HG03342 (cell line): ENCODE results near the gene ETF1.

Experiments
- ATAC-seq: cut with Tn5 transposase; IDR thresholded peaks from one replicate; pipeline ENCODE4 v1.9.1; 2021; ENCODE audit warnings: mild to moderate bottlenecking, moderate library complexity; ENCODE audit not compliant: unreplicated experiment

ETF1 gene

DNA sequence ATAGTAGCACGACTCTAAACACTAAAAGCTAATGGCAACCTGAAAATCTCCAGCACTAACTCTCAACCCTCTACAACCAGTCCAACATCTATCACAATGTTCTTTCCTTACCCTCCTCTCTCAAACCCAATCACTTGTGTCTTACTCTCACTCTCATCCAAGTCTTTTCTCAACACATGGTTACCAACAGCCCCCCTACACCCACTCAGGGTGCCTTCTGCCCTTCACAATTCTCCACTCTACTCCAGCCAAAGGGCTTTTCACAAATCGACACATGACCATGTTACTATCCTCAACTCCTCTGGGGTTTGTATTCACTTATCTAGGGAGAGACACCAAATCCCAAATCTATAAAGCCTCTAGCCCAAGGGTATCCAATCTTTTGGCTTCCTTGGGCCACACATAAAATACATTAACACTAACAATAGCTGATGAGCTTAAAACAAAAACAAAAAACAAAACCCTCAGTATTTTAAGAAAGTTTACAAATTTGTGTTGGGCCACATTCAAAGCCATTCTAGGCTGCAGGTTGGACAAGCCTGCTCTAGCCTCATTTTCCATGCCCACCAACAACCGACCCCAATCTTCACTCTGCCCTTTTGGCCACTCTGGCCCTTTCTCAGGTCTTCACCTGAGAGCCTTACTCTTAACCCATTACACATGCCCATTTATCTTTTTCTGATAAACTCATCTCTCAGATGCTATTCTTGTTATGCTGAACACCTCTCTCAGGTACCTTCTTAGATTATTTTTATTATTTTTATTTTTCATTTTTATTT lies 20.5 kb upstream of the ETF1 start:
- no peak for ATAC-seq

DNA sequence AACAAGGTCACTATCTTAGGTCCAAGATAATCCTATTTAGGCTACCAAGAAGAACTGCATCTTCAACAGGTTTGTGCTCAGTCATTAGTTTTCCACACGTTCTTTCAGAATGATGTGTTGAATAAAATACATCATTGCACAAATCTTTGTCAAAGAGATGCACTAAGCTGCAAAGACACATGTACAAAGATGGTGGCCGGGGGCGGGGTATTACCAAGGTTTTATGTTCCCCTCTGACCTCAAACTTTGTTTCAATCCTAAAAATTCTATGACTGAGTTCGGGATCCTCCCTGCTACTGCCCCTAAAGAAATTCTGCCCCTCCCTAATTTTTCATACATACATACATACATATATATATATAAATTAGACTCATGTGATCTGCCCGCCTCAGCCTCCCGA lies 17.9 kb upstream of the ETF1 start:
- ATAC-seq, result no peak

DNA sequence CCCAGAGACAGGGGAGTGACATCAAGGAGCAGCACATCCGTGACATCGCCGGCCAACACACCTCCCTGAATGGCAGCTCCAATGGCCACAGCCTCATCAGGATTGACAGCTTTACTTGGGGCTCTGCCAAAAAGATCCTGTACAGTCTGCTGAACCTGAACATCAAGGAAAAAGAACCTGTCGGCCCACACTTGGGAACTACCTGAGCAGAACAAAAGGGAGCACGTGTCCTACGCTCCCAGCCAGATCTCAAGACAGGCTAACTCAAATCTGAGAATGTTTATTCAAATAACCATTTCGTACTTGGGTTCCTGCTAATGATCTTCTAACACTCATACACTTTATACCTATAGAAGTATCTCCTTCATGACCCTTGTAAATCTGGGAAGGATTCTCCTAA lies 16.9 kb upstream of the ETF1 start:
- no peak for ATAC-seq

DNA sequence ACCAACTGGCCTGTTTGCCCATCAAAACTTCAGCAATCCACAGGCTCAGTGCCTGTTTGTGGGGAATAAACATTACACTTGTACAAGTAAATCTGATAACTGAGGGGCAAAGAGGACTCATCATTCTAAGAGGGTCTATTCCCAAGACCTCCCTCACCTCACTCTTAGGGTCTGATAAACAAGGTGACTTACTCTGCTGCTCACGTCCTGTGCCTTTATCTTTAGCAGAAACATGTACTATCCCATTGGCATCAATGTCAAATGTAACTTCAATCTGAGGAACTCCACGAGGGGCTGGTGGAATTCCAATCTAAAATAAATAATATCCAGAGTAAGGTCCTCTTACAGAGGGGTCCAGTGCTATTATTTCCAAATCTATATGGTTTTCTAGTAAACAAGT lies 14.6 kb upstream of the ETF1 start:
- ATAC-seq, result no peak

DNA sequence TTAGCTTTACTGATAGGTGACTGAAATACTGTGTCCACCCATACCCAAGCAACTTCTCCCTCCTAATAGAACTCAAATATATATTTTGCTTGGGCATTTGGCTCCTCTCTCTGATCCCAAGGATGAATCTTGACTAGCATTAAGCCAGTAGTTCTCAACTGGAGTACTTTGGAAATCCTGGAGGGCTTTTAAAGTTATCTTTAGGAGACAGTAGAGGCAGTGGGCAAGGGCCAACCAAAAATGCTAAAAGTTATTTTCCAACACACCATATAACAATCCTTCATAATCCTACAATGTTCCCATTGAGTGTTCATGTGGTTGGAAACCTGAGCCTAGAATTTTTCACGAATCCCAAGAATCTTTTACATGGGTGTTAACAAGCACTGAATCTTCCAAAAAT lies 11.1 kb upstream of the ETF1 start:
- no peak for ATAC-seq

DNA sequence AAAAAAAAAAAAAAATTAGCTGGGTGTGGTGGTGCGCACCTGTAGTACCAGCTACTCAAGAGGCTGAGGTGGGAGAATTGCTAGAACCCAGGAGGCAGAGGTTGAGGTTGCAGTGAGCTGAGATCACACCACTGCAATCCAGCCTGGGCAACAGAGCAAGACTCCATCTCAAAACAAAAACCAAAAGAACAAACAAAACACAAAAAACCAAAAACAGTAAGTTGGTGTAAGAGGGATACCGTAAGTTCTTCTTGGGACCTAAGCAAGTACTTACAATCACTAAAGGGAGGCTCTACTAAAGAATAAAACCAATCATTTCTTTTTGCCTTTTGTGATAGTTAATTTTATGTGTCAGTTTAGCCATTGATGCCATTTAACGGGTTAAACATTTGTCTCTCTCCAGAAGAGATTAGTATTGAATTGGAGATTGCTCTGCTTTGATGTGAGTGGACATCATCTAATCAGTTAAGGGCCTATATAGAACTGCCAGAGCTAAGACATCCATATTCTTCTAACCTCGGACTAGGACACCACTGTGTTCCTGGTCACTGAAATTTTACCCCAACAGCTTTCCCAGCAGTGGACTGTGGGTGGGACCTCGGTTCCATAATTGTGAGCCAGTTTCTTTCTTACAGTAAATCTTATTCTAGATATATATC lies 10.5 kb upstream of the ETF1 start:
- no peak for ATAC-seq

DNA sequence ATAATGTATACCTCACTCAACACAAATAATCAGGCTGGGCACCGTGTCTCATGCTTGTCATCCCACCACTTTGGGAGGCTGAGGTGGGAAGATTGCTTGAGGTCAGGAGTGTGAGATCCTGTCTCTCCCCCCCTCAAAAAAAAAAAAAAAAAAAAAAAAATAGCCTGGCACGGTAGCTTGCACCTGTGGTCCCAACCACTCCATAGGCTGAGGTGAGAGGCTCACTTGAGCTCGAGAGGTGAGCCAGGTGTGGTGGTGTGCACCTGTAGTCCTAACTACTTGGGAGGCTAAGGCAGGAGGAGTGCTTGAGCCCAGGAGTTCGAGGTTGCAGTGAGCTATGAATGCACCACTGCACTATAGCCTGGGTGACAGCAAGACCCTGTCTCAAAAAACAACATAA lies 9.6 kb upstream of the ETF1 start:
- ATAC-seq, result no peak

DNA sequence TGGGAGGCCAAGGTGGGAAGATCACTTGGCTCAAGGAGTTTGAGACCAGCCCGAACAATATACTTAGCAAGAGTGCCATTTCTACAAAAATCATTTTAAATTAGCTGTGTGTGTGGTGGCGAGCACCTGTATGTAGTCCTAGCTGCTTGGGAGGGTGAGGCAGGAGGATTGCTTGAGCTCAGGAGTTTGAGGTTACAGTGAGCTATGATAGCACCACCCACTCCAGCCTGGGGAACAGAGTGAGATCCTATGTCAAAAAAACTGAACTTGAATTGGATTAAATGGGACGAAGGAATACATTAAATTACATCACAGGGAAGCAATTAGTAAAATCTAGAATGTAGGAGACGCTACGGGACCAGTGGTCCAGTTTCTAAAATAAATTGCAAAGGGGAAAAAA lies 6.4 kb upstream of the ETF1 start:
- ATAC-seq, result no peak

DNA sequence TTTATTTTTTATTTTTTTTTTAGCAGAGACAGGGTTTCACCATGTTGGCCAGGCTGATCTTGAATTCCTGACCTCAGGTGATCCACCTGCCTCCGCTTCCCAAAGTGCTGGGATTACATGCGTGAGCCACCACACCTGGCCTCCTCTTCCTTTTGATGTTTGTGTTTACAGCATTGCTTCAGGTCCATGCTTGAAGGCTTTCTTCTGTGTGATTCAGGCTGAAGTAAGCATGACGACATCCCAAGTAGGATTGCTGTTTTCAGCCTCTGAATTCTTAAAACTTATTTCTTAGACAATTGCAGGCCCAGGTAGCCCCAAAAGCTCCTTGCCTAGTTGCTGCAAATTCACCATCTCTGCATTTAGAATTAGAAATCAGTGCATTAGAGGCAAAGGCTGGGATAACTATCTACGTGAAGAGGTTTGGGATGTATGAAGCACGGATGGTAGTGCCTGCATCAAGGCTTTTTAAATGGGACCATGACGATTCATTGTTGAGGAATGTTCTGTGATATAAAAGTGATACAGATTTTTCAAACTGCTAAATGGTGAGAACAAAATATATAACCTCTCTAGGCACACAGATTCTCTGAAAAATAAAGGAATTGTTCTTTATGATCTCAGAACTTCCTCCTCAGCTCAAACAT lies 3.0 kb upstream of the ETF1 start:
- no peak for ATAC-seq

DNA sequence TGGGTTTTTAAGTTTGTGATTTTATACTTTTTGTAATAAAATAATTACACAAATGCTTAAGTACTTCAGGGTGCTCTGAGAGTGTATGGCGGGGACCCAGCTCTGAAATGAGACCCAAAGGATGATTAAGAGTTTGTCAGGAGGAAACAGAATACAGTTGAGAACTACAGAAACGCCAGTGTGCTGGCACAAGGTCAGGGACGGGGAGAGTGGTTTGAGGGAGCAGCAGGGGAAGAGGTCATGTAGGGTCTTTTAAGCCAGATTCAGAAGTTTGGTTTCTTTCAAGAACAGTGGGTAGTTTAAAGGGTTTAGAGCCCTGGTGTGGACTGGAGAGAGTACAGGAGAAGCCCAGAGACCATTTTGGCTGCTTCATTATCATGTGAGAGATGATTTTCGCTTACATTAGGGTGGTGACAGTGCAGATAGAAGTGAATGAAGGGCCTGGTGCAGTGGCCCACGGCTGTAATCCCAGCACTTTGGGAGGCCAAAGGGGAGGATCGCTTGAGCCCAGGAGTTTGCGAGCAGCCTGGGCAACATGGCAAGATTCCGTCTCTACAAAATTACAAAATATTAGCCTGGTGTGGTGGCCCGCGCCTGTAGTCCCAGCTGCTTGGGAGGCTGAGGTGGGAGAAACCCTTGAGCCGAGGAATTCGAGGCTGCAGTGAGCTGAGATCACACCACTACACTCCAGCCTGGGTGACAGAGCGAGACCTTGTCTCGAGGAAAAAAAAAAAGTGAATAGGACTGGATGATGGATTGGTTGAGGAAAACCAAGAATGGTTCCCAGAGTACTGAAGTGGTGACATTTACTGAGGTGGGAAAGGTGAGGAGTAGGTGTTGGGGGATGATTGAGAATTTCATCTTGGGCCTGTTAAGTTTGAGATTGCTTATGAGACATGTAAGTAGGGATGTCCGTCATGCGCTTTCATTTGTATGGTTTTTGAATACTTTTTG lies 1.4 kb upstream of the ETF1 start:
- no peak for ATAC-seq

DNA sequence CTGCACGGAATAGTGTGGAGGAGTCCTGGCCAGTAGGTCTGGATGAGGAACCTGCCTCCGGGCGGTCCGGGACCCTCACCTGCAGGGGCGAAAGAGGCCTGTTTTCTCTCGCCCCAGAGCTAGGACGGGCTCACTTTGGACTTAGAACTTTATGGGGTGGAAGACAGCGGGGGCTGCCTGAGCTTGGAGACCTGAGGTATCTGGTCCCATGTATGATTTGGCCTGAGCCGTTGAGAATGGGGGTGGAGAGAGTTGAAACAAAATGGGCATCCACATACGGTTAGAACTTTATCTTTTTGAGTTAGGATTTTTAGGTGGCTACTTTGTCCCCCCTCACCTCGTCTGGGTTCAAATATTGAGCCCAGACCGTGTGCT lies 681 bp upstream of the ETF1 start:
- ATAC-seq, result peak; percentile 42

DNA sequence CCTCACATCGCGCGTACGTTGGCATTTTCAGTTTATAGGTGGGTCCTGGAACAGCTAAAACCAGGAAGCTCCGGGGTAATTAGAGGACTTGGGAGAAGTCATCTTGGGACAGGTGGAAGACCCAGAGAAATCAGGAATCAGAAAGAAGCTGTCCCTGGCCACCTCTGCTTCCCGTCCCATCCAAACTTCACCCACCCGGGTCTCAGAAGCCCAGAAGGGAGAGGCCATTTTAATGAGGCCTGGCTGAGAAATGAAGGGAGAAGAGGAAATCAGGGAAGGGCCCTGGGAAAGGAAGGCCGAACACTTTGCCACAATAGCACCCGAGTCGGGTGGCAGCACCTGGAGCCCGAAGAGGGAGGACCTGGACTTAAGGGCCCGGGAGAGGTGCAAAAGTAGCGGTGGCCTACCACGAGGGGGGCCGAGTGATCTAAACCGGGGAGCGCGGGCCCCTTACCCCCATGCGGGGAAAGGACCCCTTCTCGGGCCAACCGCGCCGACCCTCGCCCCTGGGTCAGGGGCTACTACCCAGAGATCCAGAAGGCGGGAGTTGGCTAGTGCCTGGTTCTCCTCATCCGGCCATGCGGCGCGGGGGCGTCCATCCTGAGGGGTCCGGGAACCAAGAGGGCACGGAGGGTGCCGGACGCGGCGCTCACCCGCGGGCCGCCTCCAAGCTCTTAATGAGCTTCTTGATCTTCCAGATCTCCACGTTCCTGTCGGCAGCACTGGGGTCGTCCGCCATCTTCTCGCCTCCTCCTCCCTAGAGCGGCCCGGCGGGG lies 668 bp downstream of the ETF1 start:
- no peak for ATAC-seq

DNA sequence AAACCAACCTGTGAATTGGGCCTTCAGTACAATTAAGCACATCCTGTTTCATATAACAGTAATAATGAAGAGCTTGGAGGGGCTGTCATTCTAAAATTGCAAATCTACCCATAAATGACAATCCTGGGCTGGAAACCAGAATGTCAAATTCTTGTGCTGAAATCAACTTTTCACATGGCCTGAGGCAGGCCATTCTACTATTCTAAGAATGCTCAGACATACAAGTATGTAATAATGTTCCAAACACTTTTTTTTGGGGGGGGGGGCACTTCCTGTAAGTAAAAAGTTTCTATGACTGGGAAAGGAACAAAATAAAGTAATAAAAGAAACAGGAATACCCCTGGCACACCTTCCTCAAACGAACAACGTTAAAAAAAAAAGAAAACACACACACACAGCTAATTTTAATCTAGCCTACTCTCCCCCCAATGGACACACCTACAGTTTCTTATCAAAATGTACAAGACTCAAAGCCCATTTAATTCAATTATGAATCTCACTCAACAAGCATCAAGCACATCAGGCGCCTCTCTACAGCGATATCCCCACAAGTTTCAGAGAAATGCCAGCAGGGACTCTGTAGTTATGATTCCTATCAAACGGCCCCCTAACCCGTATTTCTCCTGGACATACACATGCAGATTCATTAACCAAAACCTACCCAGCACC lies 1.4 kb downstream of the ETF1 start:
- no peak for ATAC-seq

DNA sequence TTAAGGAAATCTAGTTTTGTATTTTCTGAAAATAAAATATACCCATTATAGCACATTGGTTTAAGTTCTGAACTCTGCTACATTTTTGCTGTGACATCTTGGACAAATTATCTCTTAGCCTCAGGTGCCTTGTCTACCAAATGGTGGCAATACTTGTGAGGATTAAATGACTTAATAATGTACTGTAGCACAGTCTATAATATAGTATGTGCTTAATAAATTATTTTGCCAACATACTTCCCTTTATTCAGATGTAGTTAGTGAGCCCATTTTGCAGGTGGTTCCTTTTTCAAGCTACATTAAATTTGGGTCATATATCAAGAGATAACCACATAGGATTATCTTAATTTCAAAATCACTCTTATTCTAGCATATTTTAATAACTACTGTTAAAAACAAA lies 3.2 kb downstream of the ETF1 start:
- ATAC-seq, result no peak

DNA sequence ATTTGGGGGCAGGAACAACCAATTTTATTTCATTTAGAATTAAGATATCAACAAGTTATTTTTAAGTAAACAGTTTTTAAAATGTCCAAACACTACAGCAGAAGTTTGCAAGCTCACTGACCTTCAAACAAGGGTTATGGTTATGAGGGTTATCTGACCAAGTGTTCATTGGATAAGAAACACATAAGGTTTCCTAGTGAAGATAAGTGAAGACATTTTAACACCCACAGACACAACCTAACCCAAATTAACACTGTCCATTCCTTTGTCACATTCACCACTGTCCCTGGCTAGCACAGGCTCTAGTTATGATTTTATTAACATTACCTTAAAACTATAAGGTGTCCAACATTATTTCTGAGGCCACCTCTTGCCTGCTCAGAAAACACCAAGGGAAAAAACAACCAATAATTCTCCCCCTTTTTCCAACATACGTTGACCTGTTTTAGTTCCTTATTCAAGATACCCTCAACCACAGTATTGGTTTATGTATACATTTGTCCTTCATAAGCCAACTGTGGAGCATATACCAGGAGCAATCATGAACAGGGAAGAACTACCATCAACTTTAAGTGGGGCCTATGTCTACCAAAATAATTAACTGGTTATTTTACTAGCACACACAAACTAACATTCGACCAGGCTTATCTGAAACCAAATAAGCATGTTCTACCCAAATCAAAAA lies 4.0 kb downstream of the ETF1 start:
- ATAC-seq, result no peak

DNA sequence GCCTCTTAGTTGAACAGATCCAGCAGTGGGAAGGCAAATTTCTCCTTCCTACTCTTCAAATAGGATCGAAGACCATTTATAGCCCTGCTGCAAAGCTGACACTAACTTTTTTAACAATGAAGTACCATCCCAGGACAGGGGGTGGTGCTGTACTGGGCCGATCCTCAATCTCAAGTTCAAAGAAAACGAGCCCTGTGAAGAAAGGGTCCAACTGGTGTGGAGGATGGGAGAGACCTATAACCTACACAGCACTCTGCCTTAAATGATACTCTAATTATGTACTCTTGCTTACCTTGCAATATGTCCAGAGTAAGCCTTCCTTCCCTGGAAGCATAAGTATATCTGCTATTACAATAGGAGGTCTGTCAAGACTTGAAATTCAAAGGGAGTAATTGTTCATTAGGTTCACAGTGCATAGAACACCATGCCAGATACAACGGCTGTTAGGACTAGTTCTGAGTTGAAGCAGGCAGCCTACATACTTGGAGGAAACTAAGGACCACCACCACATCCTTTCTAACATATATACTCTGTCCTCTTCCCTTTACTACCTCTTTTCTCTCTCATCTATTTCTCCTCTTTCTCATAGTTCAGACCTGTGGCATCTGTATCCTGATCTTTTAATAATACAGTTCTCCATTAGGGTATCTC lies 6.2 kb downstream of the ETF1 start:
- no peak for ATAC-seq

DNA sequence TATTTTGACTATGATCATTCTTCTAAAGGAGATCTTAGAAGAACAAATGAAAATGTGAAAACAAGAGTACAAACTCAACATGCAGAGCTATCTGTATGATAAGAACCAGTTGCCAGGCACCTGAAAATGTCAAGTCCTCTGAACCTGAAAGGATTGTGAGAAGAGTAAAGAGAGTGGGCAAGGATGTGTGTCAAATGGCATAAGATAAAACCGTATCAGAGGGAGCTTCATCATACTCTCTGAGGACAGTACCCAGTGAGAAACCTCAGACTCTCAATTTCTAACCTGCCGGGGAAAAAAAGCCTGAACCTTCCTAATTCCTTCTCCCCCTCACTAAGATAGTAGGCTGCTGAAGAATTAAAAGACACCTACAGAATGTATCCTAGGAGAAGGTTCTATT lies 6.8 kb downstream of the ETF1 start:
- ATAC-seq, result no peak

DNA sequence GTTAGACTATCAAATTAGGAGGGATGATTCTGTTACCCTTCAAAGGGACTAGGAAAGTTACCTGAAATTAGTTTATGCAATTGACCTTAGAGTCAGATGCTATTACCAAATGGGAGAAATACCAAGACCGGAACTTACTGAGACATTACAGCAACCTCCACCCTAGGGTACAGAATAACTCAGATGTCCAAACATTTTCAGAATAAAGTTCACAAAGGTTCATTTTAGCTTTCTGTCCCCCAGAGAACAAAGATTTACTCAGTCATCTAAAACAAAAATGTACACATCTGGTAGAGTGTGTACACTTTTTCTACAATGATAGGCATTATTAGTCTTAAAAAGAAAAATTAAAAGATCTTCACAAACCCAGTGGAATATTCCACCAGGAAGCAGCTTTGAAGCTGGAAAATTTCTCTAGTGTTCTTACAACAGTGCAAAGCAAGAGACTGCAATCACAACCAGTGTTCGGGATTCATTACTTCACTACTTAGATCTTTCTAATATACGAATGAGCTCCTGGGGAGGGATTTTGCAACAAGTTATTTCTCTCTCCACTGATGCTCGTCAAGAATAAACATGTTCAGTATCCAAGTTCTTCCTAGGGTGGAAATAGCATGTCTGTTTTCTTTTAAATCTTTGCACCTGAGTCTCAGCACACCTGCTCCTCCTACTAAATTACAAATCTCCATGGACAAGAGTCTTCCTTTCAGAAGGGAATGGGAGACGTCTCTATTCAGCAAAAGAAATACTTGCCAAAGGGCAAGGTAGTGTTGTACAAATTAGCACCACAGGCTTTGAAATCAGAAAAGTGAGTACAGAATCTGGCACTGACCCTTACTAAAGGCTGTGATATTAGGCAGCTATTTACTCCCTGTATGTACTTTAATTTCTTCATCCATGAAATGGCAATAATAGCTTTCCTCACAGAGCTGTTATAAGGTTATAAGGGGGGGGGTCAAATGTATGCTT lies 8.8 kb downstream of the ETF1 start:
- no peak for ATAC-seq
